ENCODE results near the gene SPSB1.

Gene SPSB1

DNA sequence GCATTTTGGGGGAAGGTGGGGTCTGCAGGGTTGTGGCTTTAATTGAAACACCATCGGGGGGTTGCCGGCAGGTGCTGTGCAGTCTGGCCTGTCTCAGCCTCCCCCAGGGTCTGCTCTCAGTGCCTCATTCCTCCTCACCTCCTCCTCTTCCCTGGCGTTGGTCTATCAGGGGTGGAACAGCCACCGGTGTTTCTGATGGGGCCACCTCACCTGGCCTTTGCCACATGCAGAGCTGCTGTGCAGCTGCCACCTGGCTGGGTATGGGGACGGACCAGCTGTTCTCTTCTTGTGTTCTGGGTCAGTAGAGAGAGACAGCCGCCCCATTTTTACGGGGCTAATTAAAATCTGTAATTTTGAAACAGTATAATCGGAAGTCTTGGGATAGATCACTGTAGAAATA is 53.9 kb downstream of the SPSB1 start:
- no peak for DNase-seq

DNA sequence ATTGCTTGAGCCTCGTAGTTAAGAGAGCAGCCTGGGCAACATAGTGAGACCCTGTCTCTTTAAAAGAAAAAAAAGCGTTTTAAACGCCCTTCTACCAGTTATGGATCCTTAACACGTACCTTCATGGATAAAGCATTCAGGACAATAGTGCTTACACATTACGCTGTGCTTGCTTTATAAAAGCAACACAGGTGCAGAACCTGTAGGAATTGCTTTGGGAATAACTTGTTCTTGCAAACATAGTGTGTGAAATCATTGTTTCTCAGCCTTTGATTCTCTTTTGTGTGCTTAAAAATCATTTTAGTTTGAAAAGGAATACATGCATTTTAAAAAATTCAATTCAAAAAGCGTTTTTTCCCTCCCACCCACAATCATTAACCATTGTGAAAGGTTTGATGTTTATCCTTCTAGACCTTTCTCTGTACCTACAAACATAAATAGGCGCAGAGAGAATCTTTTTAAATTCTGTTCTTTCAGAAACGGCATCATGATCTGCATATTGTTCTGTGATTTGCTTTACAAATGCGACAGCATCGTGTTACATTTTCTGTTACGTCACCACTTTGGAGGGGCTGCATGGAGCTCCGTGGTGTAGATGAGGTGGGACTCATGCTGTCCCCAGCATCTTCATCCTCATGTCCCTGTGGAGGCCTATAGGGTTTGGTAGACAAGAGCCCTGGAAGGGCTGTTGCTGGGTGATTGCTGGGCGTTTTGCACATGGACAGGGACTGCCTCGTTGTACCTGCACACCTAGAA is 54.6 kb downstream of the SPSB1 start:
- DNase-seq, result no peak

DNA sequence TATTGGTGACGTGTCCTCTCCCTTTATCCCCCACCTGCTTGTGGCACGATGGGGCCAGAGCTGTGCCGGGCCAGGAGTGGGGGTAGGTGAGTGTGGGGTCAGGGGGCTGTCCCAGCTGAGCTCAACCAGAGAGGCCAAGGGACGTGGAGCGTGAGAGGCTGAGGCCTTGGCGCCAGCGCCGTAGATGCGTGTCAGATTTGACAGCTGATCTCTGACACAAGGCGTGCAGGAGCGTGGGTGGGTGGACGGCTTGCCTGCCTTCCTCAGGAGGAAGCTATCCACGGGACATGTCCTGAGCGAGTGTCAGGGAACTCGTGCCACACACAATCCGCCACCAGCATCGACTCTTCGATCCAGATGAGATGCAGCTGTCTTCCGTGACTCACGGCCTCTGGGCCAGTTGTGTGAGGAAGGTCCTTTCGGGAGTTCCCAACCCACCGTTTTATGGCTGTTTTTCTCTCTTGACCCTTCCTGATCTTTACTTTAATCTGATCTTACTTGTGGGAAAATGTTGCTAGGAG is 56.7 kb downstream of the SPSB1 start:
- DNase-seq, result no peak

- no peak for DNase-seq
These were observed 57.6 kb downstream of the SPSB1 start for GRCh38 chr1:9350013-9350908.

DNA sequence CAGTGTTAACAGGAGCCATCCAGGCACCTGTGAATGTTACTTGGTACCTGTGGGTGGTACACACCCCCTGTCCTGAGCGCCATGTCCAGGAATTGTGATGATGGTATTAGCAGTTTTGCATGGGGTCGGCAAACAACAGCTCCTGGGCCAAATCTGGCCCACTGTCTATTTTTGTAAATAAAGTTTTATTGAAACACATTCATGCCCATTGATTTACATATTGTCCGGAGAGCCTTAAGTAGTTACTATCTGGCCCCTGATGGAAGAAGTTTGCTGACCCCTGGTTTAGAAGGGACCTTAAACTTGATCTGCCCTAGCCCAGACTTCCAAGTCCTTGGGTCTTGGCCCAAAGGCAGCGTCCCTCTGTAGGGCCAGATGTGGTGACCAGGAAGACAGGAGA is 58.3 kb downstream of the SPSB1 start:
- no peak for DNase-seq

- no peak for DNase-seq
These were observed 59.1 kb downstream of the SPSB1 start for GRCh38 chr1:9351654-9352271.

DNA sequence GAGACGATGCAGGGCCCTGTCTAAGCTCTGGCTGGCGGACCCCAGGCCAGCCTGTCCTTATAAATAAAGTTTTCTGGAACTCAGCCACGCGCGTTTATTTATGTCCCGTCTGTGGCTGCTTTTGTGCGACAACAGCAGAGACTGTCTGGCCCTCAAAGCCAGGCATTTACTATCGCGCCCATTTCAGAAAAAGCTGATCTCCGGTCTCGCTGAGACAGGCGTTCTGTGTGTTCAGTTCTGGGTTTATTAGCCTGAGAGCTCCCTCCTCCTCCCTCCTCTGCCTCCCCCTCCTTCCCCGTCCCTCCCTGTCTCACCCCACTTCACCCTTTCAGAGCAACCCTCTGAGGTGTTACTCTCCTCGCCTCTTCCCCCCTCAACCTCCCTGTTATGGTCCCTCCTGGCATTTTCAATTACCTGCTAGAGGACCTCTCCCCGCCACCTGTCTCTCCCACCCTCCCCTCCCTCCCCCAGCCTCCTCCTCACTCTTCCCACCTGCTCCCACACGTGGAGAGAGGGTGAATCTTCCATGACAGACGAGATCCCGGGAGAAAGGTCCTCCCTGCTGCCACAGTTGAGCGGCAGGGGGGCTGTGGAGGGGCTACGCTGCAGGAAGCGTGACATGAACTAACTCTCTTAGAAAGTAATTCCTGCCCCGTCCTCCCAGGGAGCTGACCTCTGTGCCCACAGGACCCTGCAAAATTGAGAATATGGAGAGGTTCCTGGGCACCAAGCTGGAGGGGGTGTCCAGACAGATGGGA is 59.9 kb downstream of the SPSB1 start:
- no peak for DNase-seq

GRCh38 chr1:9355503-9355902 is 62.8 kb downstream of the SPSB1 start:
- DNase-seq, result no peak

GRCh38 chr1:9356021-9356420 is 63.3 kb downstream of the SPSB1 start:
- DNase-seq, result no peak

DNA sequence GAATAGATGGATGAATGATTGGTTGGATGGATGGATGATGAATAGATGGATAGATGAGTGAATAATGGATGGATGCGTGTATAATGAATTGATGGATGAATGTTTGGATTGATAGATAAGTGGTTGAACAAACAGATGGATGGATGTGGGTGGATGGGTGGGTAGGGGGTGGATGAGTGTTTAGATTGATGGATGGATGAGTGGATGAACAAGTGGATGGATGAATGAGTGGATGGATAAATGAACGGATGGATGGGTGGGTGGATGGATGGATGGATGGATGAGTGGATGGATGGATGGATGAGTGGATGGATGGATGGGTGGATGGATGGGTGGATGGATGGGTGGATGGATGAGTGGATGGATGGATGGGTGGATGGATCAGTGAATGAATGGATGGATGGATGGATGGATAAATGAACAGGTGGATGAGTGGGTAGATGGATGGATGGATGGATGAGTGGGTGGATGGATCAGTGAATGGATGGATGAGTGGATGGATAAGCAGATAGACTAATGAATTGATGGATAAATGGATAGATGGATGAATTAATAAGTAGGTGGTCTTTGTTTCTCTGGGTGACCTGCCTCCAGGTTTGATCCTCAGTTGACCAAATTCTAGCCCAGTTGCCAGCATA is 64.3 kb downstream of the SPSB1 start:
- DNase-seq, result no peak

DNA sequence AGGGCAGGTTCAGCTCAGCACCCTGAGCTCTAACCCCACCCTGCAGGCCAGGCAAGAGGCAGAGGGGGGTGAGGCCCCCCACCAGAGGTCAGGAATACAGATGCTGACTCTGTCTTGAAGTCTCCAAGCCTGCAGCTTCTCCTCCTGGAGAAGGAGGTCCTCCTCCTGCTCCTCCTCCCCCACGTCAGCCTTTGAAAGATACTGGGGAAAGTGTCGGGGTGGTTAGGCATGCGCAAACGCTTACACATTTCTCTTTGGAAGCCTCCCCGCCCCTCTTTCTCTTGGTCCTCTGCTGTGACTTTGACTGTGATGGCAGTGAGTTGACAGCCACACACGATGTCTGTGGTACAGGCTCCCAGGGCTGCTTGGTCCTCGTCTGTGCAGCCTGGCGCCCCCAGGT is 65.3 kb downstream of the SPSB1 start:
- DNase-seq, result no peak

- DNase-seq, result no peak
These were observed 67.8 kb downstream of the SPSB1 start for GRCh38 chr1:9360371-9361064.

DNA sequence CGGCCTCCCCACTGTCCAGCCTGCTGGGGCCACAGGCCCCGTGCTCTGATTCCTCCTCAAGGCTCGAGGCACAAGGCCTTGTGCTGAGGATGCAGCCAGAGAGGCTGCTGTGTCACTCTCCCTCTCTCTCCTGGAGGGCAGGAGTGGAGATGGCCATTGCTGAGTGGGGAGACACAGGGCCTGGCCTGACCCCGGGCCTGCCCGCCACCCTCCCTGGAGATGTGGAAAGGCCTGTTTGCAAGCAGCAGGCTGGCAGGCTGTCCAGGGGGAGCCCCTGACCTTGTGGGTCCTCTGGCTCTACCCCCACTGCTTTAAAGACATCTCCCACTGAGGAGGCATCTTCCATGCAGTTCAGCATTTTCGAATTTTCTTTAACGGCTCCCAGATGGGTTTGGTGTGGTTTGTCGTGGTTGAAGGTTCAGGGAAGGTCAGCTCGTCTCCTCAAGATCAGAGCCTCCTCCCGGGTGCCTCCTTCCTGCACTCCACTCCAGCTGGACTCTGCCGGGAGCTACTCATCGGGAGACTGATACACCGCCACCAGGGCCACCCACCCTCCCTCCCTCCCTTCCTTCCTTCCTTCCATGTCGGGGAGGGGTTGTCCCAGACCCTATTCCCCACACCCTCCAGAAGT is 69.1 kb downstream of the SPSB1 start:
- no peak for DNase-seq

- no peak for DNase-seq
These were observed 69.8 kb downstream of the SPSB1 start for GRCh38 chr1:9362488-9362887.

DNA sequence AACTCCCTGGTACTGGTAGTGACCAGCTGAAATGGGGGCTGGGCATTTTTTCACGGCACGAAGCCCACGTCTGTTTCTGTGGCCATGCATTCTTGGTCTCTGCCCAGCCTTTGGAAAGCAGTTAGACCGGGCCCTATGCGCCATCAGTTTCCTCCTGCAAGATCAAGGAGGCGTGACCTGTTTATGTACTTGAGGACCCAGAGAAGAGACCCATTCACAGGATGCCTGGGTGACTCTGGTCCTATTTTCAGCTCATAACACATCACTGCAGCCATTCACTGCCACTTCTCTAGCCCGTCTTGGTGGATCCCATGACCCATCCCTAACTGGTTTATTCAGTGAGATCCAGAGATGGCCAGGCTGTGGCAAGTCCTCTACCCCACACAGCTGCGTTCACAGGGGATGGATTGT is 70.4 kb downstream of the SPSB1 start:
- DNase-seq, result no peak

GRCh38 chr1:9366298-9366697 is 73.6 kb downstream of the SPSB1 start:
- DNase-seq, result no peak

DNA sequence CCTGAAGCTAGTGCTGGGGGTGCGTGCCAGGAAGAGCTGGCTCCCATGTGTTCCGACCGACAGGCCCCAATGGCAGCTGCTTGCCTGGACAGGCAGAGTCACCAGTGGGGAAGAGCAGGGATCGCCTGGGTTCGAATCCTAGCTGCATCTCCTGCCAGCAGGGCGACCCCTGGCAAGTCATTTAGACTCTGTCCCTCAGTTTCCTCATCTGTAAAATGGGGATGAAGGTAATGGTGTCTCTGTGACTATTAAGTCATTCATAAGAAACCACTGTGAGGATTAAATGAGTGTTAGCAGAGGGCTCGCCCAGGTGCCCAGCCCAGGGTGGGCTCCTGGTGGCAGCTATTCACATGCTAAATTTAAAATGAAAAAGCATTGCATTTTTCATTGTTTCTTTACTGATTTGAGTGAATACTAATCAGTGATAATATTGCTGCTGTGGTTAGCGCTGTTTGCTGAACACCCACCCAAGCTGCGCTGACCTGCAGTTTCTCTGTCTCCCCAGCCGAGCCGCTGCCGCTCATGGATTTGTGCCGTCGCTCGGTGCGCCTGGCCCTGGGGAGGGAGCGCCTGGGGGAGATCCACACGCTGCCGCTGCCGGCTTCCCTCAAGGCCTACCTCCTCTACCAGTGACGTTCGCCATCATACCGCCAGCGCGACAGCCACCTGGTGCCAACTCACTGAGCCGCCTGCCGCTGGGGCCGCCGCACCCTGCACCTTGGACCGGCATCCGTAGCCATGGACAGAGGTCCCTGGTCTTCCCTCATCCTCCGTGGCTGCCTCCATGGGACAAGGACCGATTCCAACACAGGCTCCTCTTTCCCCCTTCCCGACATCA is 74.5 kb downstream of the SPSB1 start:
- no peak for DNase-seq

- no peak for DNase-seq
These were observed 75.1 kb downstream of the SPSB1 start for GRCh38 chr1:9367806-9368205.

DNA sequence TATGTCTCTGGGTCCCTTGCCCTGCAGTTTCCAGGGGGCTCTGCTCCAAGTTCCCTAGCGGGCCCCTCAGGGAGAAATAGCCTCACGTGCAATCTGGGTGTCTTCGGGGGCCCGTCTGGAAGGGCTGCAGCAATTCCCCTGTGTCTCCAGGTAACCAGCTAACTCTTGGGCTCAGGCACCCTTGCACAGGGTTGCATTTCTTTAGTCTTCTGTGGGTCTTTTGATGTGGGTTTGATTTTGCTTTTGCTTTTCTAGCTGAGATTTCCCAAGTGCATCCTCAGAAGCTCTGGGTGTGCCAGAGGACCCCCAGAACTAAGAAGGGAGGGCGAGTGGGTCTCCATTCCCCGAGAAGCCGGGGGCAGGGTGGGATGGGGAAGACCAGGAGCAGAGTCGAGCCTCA is 75.7 kb downstream of the SPSB1 start:
- DNase-seq, result no peak

Measured in central memory CD4-positive, alpha-beta T cell (primary cell).